Measurements from ENCODE around the gene SLC4A5. TPM values are rescaled to one million over a fixed set of nuclear protein-coding genes. Genes with fewer than 3 reads are reported as not detected.

Gene SLC4A5
- total RNA-seq, 1 donor from 2014 or later: under 0.01 TPM

DNA sequence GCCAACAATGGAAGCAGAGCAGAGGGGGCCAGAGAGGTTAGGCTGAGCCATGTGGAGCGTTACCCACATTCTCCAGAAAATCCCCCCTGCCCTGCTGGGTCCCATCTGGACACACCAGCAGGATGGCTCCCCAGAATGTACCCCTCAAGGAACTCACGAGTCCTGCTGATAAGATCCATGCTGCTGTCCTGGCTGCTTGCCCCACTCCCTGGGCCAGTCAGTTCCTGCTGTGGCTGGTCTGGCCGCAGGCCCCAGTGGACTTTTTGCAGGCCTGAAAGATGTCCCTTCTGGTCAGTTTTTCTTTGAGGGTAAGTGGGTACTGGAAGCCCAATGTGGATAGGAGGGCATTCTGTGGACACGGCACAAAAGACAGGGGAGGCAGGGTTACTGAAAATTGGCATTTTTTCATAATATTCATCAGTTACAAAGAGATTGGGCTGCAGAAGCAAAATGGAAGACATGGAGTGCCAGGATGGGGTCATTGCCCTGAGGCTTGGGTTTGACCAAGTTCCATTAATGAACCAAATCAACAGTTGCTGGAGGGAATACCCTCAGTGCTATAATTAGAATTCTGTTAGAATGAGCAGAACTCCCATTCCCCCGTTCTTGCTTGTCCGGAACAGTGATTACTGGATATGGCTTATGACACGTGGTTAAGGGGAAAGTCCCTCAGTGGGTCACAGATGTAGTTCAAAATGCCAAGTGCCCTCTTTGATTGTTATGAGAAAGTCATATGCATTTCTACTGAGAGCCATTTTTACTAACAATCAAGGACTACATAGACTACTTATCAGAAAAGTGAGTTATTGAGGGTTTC, 38.7 kb downstream of the SLC4A5 start:
- no peak overlapping the region for H3K4me3 ChIP-seq (ENCODE audit: low read depth, low read length)
- DNase-seq (ENCODE audit: low read depth): no peak
- TF ChIP-seq, protein P1, sequence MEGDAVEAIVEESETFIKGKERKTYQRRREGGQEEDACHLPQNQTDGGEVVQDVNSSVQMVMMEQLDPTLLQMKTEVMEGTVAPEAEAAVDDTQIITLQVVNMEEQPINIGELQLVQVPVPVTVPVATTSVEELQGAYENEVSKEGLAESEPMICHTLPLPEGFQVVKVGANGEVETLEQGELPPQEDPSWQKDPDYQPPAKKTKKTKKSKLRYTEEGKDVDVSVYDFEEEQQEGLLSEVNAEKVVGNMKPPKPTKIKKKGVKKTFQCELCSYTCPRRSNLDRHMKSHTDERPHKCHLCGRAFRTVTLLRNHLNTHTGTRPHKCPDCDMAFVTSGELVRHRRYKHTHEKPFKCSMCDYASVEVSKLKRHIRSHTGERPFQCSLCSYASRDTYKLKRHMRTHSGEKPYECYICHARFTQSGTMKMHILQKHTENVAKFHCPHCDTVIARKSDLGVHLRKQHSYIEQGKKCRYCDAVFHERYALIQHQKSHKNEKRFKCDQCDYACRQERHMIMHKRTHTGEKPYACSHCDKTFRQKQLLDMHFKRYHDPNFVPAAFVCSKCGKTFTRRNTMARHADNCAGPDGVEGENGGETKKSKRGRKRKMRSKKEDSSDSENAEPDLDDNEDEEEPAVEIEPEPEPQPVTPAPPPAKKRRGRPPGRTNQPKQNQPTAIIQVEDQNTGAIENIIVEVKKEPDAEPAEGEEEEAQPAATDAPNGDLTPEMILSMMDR (conservative IDR thresholded peaks at IDR 0.05; ENCODE audit: low read depth, low read length): no peak

DNA sequence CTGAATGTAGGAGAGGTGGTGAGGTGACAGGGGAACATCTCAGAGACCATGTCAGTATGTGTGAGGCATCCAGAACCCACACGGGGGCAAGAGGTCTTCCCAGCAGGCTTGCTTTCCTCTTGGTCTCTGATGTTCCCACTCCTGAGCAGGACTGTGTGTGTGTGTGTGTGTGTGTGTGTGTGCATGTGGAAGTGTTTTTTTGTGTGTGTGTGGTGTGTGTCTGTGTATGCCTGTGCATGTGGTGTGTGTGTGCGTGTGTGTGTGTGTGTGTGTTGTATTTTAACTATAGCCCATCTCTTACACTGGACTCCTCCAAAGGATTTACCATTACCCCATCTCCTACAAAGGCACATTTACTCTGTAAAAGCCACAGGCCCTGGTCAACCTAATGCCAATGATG, 40.4 kb downstream of the SLC4A5 start:
- H3K4me3 ChIP-seq (ENCODE audit: low read depth, low read length): no peak overlapping the region
- DNase-seq (ENCODE audit: low read depth): no peak
- TF ChIP-seq, protein P1 (conservative IDR thresholded peaks at IDR 0.05; ENCODE audit: low read depth, low read length): no peak

DNA sequence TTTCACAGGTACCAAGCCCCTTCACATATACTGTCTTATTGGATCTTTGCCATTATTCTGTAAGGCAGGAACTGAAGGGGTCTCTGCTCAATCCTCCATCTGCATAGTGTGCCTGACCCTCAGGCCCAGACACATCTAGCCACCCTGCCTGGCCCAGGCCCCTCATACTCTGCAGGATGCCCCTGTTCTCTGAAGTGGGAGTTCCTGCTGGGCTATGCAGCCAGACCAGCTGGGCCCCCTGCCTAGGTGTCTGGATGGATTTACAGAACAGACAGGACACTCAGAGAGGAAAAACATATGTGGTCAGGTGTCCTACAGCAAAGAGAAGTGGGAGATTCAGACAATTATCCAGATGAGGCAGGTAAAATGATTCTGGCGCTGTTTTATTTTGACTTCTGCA, 42.0 kb downstream of the SLC4A5 start:
- TF ChIP-seq, protein P1 (conservative IDR thresholded peaks at IDR 0.05; ENCODE audit: low read depth, low read length): no peak
- no peak overlapping the region for H3K4me3 ChIP-seq (ENCODE audit: low read depth, low read length)
- DNase-seq (ENCODE audit: low read depth): no peak

DNA sequence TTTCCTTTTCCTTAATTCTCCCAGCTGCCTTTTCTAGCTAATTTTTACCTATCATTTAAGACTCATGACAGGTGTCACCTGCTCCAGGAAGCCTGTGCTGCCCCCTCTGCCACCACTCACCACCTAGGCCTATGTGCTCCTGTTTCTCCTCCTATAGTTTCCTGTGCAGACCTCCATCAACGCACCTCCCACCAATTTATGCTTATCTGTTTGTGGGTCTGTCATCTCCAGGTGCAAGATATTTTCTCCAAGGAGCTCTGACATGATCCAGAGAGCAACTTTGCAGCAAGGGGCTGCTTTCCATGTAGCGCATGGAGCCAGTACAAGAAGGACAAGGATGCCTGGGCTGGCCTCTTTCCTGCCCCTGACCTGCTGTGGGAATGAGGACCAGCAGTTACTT, 42.7 kb downstream of the SLC4A5 start:
- no peak overlapping the region for H3K4me3 ChIP-seq (ENCODE audit: low read depth, low read length)
- DNase-seq (ENCODE audit: low read depth): no peak
- TF ChIP-seq, protein P1 (conservative IDR thresholded peaks at IDR 0.05; ENCODE audit: low read depth, low read length): no peak

DNA sequence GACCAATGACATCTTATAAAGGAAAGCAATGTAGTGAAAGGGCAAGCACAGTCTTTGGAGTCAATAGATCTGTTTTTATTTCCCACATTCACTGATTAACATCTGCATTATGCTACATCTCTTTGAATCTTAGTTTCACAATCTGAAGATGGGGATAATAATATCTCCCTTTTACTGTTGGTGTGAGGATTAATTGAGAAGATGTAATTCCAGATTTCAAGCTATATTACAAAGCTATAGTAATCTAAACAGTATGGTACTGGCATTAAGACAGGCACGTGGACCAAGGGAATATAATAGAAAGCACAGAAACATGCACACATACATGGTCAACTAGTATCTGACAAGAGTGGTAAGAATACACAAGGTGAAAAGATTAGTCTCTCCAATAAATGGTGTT, 45.3 kb downstream of the SLC4A5 start:
- H3K4me3 ChIP-seq (ENCODE audit: low read depth, low read length): no peak overlapping the region
- DNase-seq (ENCODE audit: low read depth): no peak
- TF ChIP-seq, protein P1 (conservative IDR thresholded peaks at IDR 0.05; ENCODE audit: low read depth, low read length): no peak

DNA sequence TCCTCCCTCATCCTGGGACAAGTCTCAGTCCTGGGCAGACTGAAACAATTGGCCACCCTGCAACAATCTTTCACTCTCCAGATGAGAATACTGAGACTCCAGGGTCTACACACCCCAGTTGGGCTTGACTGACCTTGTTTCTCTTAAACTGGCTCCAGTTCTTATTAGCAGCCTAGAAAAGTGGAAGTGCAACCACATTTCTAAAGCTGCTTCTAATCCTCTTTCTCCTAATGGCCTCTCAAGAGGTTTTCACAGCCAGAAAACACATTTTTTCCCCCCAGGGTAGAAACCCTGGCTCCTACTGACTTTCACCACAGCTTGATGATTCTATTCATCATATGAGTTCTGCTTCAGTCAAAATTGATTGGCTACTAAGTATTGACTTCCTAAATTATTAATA, 45.8 kb downstream of the SLC4A5 start:
- TF ChIP-seq, protein P1 (conservative IDR thresholded peaks at IDR 0.05; ENCODE audit: low read depth, low read length): no peak
- no peak for DNase-seq (ENCODE audit: low read depth)
- no peak overlapping the region for H3K4me3 ChIP-seq (ENCODE audit: low read depth, low read length)
